HG03378 (cell line): ENCODE data around the gene MRPL41.
"Not testable (repeated sequence)": the region's sequence is repeated elsewhere in the genome, so short reads cannot be mapped to it uniquely, and the experiment has no call there.

Experiments used
- ATAC-seq: cut with Tn5 transposase; IDR thresholded peaks from one replicate; pipeline ENCODE4 v1.9.1; 2021; ENCODE audit warnings: mild to moderate bottlenecking, moderate library complexity; ENCODE audit not compliant: unreplicated experiment

MRPL41 gene

DNA sequence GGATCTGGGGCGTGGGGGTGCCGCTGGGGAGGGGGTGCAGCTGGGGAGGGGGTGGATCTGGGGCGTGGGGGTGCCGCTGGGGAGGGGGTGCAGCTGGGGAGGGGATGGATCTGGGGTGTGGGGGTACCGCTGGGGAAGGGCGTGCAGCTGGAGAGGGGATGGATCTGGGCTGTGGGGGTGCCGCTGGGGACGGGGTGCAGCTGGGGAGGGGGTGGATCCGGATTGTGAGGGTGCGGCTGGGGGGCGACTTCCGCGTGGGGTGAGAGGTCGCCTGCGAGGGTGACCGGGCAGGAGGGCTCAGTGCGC, 768 bp upstream of the MRPL41 start:
- not testable (repeated sequence) for ATAC-seq

DNA sequence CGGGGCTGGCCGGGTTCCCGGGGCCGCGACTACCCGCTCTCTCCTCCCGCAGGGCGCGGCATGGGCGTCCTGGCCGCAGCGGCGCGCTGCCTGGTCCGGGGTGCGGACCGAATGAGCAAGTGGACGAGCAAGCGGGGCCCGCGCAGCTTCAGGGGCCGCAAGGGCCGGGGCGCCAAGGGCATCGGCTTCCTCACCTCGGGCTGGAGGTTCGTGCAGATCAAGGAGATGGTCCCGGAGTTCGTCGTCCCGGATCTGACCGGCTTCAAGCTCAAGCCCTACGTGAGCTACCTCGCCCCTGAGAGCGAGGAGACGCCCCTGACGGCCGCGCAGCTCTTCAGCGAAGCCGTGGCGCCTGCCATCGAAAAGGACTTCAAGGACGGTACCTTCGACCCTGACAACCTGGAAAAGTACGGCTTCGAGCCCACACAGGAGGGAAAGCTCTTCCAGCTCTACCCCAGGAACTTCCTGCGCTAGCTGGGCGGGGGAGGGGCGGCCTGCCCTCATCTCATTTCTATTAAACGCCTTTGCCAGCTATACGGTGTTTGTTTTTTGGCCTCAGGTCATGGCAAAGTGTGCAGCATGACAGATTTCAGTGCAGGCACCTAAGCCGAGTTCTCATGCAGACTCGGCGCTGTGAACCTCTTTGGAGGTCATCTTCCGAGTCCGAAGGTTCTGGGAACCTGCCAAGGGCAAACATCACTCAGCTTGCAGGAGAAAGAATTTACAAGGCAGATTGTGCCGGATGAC, 516 bp downstream of the MRPL41 start:
- ATAC-seq: no peak

GRCh38 chr9:137553654-137554053, 2.0 kb downstream of the MRPL41 start:
- ATAC-seq: not testable (repeated sequence)

DNA sequence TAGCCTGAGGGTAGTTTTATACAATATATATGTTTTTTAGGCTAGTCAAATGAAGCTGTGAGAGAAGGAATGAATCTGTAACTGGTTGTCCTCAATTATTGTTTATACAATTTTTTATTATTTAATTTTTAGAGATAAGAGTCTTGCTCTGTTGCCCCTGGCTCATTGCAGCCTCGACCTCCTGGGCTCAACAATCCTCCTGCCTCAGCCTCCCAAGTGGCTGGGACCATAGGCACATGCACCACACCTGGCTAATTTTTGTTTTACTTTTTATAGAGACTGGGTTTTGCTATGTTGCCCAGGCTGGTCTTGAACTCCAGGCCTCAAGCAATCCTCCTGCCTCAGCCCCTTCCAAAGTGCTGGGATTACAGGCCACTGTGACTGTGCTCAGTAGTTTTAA, 2.7 kb downstream of the MRPL41 start:
- ATAC-seq: no peak

DNA sequence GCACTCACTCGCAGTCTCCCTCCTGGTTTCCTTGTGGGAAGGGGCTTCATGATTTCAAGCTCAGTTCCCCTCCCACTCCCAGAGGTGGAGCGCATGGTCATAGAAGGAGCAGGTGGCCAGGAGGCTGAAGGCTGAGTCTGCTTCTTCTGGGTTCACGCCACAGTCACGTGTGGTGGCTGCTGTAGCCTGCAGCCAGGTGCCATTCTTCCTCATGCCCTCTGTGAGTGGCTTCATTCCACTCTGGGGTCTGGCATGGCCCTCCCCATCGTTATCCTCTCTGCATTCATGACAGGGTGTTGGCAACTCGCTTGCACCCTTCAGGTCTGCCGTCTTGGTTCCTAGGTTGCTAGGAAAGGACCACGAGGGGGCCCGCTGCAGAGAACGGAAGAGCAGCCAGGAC, 3.5 kb downstream of the MRPL41 start:
- no peak for ATAC-seq

DNA sequence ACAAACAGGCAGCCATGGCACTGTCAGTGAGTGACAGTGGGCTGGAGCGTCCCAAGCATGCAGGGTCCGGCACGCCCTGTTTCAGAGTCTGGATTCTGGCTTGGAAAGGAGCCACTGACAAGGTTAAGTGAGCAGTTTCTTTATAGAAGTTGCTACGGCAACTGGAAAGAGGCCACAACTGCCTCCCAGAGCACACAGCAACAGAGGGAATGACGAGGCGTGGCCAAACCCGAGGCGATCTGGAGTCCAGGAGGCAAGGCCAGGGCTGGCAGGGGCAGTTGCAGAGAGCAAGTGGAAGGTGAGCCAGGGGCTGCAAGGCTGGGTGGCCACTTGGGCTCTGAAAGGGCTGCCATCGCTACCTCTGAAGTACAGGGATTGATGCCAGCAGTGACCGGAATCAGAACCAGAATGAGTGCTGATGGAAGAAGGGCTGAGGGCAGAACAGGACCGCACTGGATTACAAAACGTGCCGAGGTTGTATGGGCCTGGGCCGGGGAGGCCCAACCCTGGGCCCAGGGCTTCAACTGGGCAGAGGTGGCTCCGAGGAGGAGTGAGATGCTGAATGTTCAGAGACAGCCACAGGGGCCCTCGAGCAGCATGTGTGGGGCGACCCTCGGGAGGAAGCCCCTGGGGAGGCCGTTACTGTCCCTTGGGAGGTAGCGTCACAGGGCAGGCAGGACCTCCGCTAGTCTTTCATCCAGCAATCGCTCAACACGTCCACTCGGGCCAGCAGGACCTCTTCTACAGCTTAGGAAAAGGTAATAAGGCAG, 4.6 kb downstream of the MRPL41 start:
- ATAC-seq: no peak

- ATAC-seq: no peak
Observed at GRCh38 chr9:137558127-137558526, 6.4 kb downstream of the MRPL41 start.

DNA sequence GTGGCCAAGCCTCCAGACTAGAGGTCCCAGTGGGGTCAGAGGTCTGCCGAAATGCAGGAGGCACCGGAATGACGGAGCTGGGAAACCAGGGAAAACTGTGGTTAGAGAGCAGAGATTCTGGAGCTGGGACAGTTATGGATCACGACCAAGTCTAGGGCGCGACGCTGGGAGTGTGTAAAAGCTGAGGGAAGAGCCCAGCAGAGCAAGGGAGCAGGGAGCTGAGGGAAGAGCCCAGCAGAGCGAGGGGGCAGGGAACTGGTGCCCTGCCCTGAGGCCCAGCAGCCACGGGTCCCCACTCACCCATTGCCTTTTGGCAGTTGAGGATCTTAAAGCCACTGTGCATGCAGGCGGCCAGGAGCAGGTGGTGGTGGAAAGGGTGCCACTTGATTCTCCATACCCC, 12.5 kb downstream of the MRPL41 start:
- ATAC-seq: no peak

- no peak for ATAC-seq
Observed at GRCh38 chr9:137564817-137565411, 13.2 kb downstream of the MRPL41 start.

DNA sequence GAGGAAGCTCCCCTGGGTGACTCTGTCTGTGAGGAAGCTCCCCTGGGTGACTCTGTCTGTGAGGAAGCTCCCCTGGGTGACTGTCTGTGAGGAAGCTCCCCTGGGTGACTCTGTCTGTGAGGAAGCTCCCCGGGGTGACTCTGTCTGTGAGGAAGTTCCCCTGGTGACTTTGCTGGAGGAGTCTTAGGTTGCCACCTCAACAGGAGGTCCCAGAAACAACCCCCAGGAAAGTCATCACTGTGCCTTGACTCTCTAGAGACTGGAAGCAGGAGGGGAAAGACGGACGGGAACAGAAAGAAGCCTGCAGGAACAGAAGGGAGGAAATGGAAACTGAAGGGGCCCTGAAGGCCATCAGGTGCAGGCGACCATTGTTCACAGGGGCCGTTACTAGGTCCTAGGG, 16.8 kb downstream of the MRPL41 start:
- ATAC-seq: not testable (repeated sequence)

GRCh38 chr9:137569609-137570203, 18.0 kb downstream of the MRPL41 start:
- ATAC-seq: no peak

DNA sequence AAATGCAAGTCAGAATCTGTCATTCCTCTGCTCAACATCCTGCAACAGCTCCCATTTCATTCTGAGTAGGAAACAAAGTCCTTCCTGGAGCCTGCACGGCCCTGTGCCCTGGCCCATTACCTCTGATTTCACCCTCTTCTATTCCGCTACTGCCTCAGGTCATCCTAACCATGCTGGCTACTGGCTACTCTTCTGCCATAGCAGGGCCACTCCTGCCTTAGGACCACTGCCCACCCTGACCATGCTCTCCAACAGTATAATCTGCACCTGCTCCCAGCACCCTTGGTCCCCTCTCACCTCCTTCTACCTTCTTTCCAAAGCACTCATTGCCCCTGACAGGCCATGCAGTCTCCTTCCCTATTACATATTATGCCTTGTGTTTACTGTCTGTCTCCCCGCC, 18.9 kb downstream of the MRPL41 start:
- no peak for ATAC-seq

DNA sequence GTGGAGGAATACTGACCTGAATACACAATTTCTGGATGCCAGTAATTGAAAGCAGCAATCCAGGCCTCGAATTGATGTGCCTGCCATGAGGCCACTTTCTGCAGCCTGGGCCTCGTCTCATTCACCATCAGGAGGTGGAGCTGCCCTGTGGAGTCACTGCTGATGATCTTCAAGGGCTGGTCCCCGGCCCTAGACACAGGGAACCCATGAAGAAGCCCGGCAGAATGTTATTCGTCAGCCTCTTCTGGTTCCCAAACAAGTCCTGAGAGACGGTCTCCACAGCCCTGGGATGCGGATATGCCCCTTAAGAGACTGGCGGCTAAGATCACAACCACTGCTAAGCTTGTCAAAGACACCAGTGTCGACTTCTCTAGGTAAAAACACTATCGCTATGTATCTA, 22.5 kb downstream of the MRPL41 start:
- no peak for ATAC-seq

DNA sequence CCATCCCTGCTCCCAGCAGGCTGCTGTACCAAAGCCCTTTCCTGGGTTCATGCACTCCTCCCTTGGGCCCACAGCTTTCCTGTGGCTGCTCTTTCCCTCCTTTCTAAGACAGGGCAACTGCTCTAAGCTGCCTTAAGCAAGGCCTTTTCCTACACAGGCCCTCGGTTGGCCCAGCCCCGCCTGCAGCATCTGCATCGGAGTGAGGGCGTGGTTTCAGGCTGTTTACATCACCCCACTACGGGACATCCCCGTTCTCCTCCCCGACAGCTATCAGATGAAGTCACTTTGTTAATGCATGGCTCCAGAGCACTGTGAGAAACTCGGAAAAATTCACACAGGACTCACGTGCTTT, 23.7 kb downstream of the MRPL41 start:
- ATAC-seq: no peak

DNA sequence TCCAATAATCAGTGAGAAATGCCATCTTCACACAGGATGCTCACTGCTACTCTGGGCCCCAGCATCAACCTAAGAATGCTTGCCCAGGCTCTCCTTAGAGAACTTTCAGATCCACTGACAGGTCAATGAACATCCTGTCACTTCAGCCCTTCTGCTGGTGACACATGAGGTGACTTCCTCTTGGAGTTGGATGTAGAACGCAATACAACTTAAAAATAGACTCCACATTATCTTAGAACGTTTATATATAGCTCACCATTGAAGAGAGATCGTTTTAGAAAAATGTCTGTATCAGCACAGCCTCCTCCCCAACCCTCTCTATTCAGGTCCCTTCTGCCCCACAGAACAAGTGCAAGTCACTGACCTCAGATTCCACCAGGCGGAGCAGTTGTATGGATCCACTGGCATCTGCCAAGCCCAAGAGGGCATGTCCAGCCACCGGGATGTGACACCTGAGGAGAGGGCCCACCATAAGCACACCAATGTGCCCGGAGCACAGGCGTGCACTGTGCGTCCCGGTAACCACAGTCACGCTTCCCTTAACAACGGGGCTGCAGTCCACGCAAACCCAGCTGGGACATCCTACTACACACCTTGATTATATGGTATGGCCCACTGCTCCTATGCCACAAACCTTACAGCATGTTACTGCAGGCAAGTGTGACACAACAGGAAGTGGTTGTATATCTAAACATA, 24.2 kb downstream of the MRPL41 start:
- no peak for ATAC-seq

DNA sequence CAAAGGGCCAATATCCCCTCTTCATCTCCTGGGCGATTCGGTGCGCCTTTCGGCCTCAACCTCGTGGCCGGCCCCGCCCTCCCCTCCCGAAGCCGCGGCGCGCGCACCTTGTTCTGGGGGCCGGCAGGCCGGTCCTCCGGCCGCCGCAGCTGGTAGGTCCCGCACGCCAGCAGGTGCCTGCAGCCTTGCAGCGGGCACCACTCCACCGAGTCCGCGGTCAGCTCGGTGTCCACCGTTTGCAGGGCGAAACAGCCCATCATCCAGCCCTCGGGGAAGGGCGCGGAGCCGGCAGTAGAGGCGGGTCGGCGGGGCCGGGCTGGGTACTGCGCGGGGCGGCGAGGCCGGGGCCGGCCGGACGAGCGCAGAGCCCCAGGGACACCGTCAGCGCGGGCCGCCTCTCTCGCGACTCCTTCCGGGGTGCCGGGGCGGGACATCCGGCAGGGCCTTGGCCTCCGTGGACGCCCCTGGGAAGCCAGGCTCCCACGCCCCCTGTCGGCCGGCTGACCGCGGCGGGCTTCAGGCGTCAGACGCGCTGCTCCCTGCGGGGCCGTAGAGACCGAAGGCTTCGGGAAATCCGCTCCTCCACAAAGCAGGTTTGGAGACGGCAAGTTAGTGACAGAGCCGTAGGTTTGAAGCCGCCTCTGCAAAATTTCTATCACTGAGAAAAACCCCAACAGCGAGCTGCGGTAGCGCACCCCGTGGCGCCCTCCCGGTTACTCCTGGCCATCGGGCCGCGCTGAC, 27.0 kb downstream of the MRPL41 start, which contains the start of gene DPH7:
Gene DPH7 (minus strand): TSS at position 408 of the 741 bp plus-strand sequence. CDS start 148 bp downstream, at position 260.
- peak; percentile 57 for ATAC-seq

DNA sequence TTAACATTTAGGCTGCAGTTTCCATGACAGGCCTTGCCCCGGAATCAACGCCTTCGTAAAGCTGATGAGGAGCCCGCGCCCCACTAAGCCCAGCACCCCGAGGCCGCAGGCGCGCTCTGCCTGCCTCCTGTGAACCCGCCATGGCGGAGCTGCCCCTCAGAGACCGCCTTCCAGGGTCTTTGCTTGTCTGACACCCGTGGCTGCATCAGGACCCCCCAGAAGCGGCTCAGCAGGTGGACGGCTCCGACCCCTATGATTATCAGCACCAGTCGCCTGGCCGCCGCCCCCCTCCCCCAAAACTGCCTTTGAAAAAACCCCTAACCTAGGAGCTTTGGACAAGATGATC, 27.6 kb downstream of the MRPL41 start:
- ATAC-seq: no peak

GRCh38 chr9:137580209-137580953, 28.7 kb downstream of the MRPL41 start:
- ATAC-seq: no peak

DNA sequence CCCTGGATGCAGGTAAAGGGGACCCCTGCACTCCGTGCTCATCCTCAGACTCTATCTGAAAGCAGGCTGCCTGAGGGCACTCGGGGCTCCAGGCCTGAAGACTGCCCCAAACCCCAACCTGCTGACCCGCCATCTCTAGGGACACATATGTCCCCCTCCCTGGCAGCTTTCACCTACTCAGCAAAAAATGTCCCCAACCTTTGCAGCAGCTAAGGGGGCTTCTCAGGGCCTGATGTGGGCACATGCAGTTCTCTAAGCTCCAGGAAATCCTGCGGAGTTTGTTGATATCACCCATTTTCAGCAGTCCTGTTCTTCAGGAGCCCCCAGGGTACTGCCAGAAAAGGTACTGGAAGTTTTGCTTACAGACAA, 29.3 kb downstream of the MRPL41 start:
- no peak for ATAC-seq
